A673 (cell line): ENCODE results near the gene ZNF511. TPM values are rescaled to one million over a fixed set of nuclear protein-coding genes. Genes with fewer than 3 reads are reported as not detected.

Experiments
- BruUV-seq: library from RNA; stranded (reverse); fragments of 400-500 nt; replicated peaks from 2 replicates; lab custom pipeline; 2021; lab: Mats Ljungman, UMichigan
- CTCF ChIA-PET: fragments of 300-600 bp; sonication (Branson Sonifier 250); formaldehyde crosslinking; loops from one replicate; lab custom pipeline; 2022; ENCODE audit warnings: antibody characterized with exemption; lab: Charles Lee
- POLR2A ChIA-PET: fragments of 300-600 bp; sonication (Branson Sonifier 250); formaldehyde crosslinking; loops from one replicate; lab custom pipeline; 2022; ENCODE audit warnings: antibody characterized with exemption; ENCODE audit not compliant: low non-redundant PET; lab: Charles Lee
- DNase-seq: peaks from one replicate; pipeline ENCODE4 v3.0.0-alpha.2; 2015; ENCODE audit warnings: low spot score
- H3K27ac ChIP-seq: fragments of 200-600 bp; sonication (generic); 2 replicates; pipeline ENCODE4 v1.5.1; 2016; ENCODE audit warnings: mixed run types, low read depth, mild to moderate bottlenecking, mixed read lengths, antibody characterized with exemption, low read length; ENCODE audit not compliant: poor library complexity, severe bottlenecking
- H3K27me3 ChIP-seq: fragments of 200-600 bp; sonication (generic); replicated peaks from 2 replicates; pipeline ENCODE4 v1.6.1; 2017; ENCODE audit warnings: mixed run types, low read depth, mild to moderate bottlenecking, mixed read lengths, antibody characterized with exemption, low read length; ENCODE audit not compliant: insufficient read depth, poor library complexity
- H3K36me3 ChIP-seq: fragments of 200-600 bp; sonication (generic); 2 replicates; pipeline ENCODE4 v1.6.1; 2016; ENCODE audit warnings: mixed run types, mild to moderate bottlenecking, mixed read lengths, antibody characterized with exemption, low read length; ENCODE audit not compliant: insufficient read depth, poor library complexity, severe bottlenecking
- H3K4me1 ChIP-seq: fragments of 200-600 bp; sonication (generic); 2 replicates; pipeline ENCODE4 v1.6.1; 2017; ENCODE audit warnings: mixed run types, mild to moderate bottlenecking, mixed read lengths, antibody characterized with exemption, low read length; ENCODE audit not compliant: insufficient read depth, poor library complexity, severe bottlenecking
- H3K4me3 ChIP-seq: fragments of 200-600 bp; sonication (generic); 2 replicates; pipeline ENCODE4 v1.5.1; 2016; ENCODE audit warnings: low read depth, mixed run types, mild to moderate bottlenecking, mixed read lengths, low read length; ENCODE audit not compliant: poor library complexity, severe bottlenecking
- H3K9me3 ChIP-seq: fragments of 200-600 bp; sonication (generic); 2 replicates; pipeline ENCODE4 v1.6.1; 2016; ENCODE audit warnings: mixed run types, low read depth, mild to moderate bottlenecking, mixed read lengths, antibody characterized with exemption, low read length; ENCODE audit not compliant: poor library complexity, severe bottlenecking
- EZH2 ChIP-seq: fragments of 200-600 bp; sonication (generic); IDR thresholded peaks from 2 replicates; pipeline ENCODE4 v1.6.1; 2017; ENCODE audit warnings: borderline replicate concordance, low read depth, mild to moderate bottlenecking, mixed read lengths, antibody characterized with exemption, low read length; ENCODE audit not compliant: poor library complexity, severe bottlenecking
- intact Hi-C: fragments of 100-400 bp; cut with micrococcal nuclease; formaldehyde crosslinking; loops from one replicate; pipeline ENCODE4 v1.10.0; 2022; ENCODE audit not compliant: unreplicated experiment
- total RNA-seq: library from RNA; stranded (reverse); gene quantifications from 2 replicates; pipeline ENCODE4 v1.2.3, GENCODE V29; 2021
- TF ChIP-seq, protein P1 (sequence below): fragments of 300-800, 200-600 bp; sonication (generic); conservative IDR thresholded peaks from 2 replicates; pipeline ENCODE4 v1.5.1; 2017; ENCODE audit warnings: low read depth, mild to moderate bottlenecking, antibody characterized with exemption, low read length, moderate library complexity, mixed read lengths

The ZNF511 gene
- total RNA-seq, 1 experiment from 2014 or later: 61.4 TPM

DNA sequence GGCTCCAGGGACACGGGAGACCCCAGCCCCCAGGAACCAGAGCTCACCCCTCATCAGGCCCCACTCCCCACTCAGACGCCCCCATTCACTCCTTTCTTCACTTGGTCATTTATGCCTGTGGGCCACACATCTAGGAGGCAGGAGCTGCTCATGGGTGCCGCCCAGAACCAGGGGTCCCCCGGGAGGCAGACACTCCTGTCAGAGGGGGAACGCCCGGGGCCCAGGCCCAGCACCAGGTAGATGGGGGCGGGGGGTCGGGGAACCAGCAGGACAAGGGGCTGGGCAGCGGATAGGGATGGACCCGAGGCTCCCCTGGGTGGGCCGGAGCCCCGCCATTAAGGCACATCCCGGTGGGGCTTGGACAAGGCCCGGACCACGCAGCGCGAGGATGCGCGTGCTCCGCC lies 16.1 kb downstream of the ZNF511 start:
- Histone ChIP-seq H3K27ac (no peak overlapping the region), H3K9me3 (no peaks in the 10 kb centered on the region), H3K36me3 (no peaks in the 10 kb centered on the region), H3K4me3 (peak overlapping the region; percentile 56), H3K27me3 (peaks cover 15% of the 10 kb centered on the region), H3K4me1 (peaks cover 15% of the 10 kb centered on the region)
- ChIA-PET CTCF (interaction anchor here (0.6 kb wide), 1 partner anchor 47 kb away, joined by 3 read pairs; no protein-coding TSS in a partner anchor), POLR2A (no interaction called here)
- no peak for DNase-seq
- TF ChIP-seq EZH2: no peak
- TF ChIP-seq, protein P1, sequence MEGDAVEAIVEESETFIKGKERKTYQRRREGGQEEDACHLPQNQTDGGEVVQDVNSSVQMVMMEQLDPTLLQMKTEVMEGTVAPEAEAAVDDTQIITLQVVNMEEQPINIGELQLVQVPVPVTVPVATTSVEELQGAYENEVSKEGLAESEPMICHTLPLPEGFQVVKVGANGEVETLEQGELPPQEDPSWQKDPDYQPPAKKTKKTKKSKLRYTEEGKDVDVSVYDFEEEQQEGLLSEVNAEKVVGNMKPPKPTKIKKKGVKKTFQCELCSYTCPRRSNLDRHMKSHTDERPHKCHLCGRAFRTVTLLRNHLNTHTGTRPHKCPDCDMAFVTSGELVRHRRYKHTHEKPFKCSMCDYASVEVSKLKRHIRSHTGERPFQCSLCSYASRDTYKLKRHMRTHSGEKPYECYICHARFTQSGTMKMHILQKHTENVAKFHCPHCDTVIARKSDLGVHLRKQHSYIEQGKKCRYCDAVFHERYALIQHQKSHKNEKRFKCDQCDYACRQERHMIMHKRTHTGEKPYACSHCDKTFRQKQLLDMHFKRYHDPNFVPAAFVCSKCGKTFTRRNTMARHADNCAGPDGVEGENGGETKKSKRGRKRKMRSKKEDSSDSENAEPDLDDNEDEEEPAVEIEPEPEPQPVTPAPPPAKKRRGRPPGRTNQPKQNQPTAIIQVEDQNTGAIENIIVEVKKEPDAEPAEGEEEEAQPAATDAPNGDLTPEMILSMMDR: no peak
- intact Hi-C loops: loop anchor here (5.0 kb wide), 1 partner anchor 197 kb away; no protein-coding TSS in a partner anchor
- no TSS peak for BruUV-seq

DNA sequence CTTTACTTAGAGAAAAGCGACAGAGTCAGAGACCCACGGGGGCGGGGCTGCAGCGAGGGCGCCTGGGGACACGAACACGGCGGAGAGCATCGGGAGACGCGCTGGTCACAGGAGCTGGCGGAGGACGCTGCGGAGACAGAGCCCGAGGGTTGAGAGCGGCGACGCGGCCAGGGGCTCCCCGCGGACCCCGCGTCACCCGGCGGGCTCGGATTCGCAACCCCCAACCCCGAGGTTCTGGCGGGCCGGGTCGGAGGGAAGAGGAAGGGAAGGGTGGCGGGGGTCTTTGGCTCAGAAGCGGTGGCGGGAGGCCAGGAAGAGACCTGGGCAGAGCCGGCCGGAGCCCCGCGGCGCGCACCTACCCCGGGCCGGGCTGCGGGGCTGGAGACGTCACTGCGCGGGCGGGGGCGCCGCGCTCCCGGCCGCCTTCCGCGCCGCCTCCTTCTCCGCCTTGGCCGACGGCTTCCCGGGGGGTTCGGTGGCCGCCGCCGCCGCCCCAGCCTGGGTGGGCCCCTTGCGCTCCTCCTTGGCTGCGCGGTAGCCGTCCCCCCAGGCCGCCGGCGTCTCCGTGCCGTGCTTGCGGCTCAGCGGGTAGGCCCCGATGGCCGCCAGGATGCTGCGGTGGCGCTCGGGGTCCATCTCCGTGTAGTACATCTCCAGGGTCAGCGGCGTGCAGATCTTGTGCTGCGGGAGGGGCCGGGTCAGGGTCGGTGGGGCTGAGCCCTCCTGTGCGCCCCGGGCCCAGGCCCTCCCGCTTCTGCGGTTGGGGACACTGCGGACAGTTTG lies 16.9 kb downstream of the ZNF511 start:
- no peak for DNase-seq
- peaks cover 15% of the 10 kb centered on the region for H3K27me3 ChIP-seq
- peaks cover 15% of the 10 kb centered on the region for H3K4me1 ChIP-seq
- POLR2A ChIA-PET: no interaction called here
- CTCF ChIA-PET: no interaction called here
- no TSS peak for BruUV-seq
- no peaks in the 10 kb centered on the region for H3K36me3 ChIP-seq
- no peaks in the 10 kb centered on the region for H3K9me3 ChIP-seq
- H3K27ac ChIP-seq: no peak overlapping the region
- intact Hi-C loops: loop anchor here (5.0 kb wide), 1 partner anchor 197 kb away; no protein-coding TSS in a partner anchor
- peak overlapping the region; percentile 56 for H3K4me3 ChIP-seq
- TF ChIP-seq, protein P1: no peak
- peak; percentile 66 for TF ChIP-seq EZH2

DNA sequence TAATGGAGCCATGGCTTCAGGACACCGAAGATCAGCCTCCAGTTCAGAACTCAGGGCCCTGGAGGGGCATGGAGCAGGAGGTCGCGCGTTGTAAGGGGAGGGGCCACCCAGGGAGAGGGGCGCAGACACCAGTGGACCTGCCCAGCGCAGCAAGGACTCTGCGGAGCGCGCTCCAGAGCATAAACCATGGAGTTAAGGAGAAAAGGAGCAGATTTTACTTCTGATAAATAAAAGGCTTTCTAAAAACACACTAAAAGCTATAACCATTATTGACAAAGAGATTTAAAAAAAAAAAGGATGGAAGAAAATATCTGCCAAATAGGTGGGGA lies 17.5 kb downstream of the ZNF511 start:
- peak overlapping the region; percentile 56 for H3K4me3 ChIP-seq
- no peaks in the 10 kb centered on the region for H3K36me3 ChIP-seq
- TF ChIP-seq EZH2: no peak
- TF ChIP-seq, protein P1: no peak
- no peak for DNase-seq
- H3K9me3 ChIP-seq: no peaks in the 10 kb centered on the region
- H3K27me3 ChIP-seq: peaks cover 15% of the 10 kb centered on the region
- no TSS peak for BruUV-seq
- ChIA-PET POLR2A (no interaction called here), CTCF (no interaction called here)
- intact Hi-C loops: loop anchor here (5.0 kb wide), 1 partner anchor 196 kb away; no protein-coding TSS in a partner anchor
- H3K27ac ChIP-seq: no peak overlapping the region
- H3K4me1 ChIP-seq: peaks cover 15% of the 10 kb centered on the region
